H9 (cell line): ENCODE measurements around the gene KLF16. TPM values are rescaled to one million over a fixed set of nuclear protein-coding genes. Genes with fewer than 3 reads are reported as not detected.
A peak's percentile ranks its signal among the peaks of the same experiment; 100 is the strongest.

Source experiments
- DNase-seq: peaks from one replicate; pipeline ENCODE4 v3.0.0-alpha.2; 2017
- H2AFZ ChIP-seq: one replicate; pipeline ENCODE4 v1.6.1; 2013; ENCODE audit warnings: mild to moderate bottlenecking, low read length, control low read depth, moderate library complexity
- H2AK5ac ChIP-seq: 2 replicates; pipeline ENCODE4 v1.6.1; 2013; ENCODE audit warnings: low read length, control low read depth, mixed read lengths; ENCODE audit not compliant: insufficient read length
- H2BK120ac ChIP-seq: one replicate; pipeline ENCODE4 v1.6.1; 2013; ENCODE audit warnings: low read depth, mild to moderate bottlenecking, low read length, control low read depth, inconsistent platforms; ENCODE audit not compliant: poor library complexity, severe bottlenecking
- H2BK12ac ChIP-seq: 2 replicates; pipeline ENCODE4 v1.6.1; 2013; ENCODE audit warnings: low read length, control low read depth, mixed read lengths, low read depth; ENCODE audit not compliant: insufficient read length
- H2BK15ac ChIP-seq: 2 replicates; pipeline ENCODE4 v1.6.1; 2013; ENCODE audit warnings: low read depth, low read length, control low read depth
- H2BK20ac ChIP-seq: one replicate; pipeline ENCODE4 v1.6.1; 2013; ENCODE audit warnings: low read depth, mild to moderate bottlenecking, low read length, control low read depth, inconsistent platforms; ENCODE audit not compliant: poor library complexity, severe bottlenecking
- H2BK5ac ChIP-seq: 2 replicates; pipeline ENCODE4 v1.6.1; 2013; ENCODE audit warnings: low read length, control low read depth, mixed read lengths; ENCODE audit not compliant: insufficient read length
- H3K14ac ChIP-seq: 2 replicates; pipeline ENCODE4 v1.6.1; 2013; ENCODE audit warnings: low read length, control low read depth; ENCODE audit not compliant: insufficient read depth
- H3K18ac ChIP-seq: 2 replicates; pipeline ENCODE4 v1.6.1; 2013; ENCODE audit warnings: low read depth, mild to moderate bottlenecking, mixed read lengths, low read length, control low read depth; ENCODE audit not compliant: insufficient read length
- H3K23ac ChIP-seq: 2 replicates; pipeline ENCODE4 v1.6.1; 2013; ENCODE audit warnings: low read length, control low read depth, mixed read lengths, low read depth; ENCODE audit not compliant: insufficient read length
- H3K23me2 ChIP-seq: 2 replicates; pipeline ENCODE4 v1.6.1; 2013; ENCODE audit warnings: low read depth, mild to moderate bottlenecking, mixed read lengths, low read length, control low read depth; ENCODE audit not compliant: insufficient read length, poor library complexity, severe bottlenecking
- H3K27ac ChIP-seq: 2 replicates; pipeline ENCODE4 v1.5.1; 2013; ENCODE audit warnings: low read length, control low read depth, mixed read lengths, low read depth; ENCODE audit not compliant: insufficient read length
- H3K27me3 ChIP-seq: 2 replicates; pipeline ENCODE4 v1.6.1; 2013; ENCODE audit warnings: low read length, control low read depth, inconsistent platforms; ENCODE audit not compliant: insufficient read depth
- H3K4ac ChIP-seq: 2 replicates; pipeline ENCODE4 v1.6.1; 2013; ENCODE audit warnings: low read depth, mild to moderate bottlenecking, control low read depth, inconsistent platforms, low read length, moderate library complexity
- H3K4me1 ChIP-seq: 2 replicates; pipeline ENCODE4 v1.6.1; 2013; ENCODE audit warnings: low read length, control low read depth, inconsistent platforms; ENCODE audit not compliant: insufficient read depth
- H3K4me2 ChIP-seq: 2 replicates; pipeline ENCODE4 v1.6.1; 2013; ENCODE audit warnings: low read length, control low read depth, mixed read lengths; ENCODE audit not compliant: insufficient read length, insufficient read depth
- H3K56ac ChIP-seq: 2 replicates; pipeline ENCODE4 v1.6.1; 2013; ENCODE audit warnings: low read depth, mild to moderate bottlenecking, mixed read lengths, low read length, control low read depth; ENCODE audit not compliant: insufficient read length
- H3K79me1 ChIP-seq: 2 replicates; pipeline ENCODE4 v1.6.1; 2013; ENCODE audit warnings: low read depth, mild to moderate bottlenecking, moderate library complexity, low read length, control low read depth, inconsistent platforms; ENCODE audit not compliant: insufficient read depth, poor library complexity, severe bottlenecking
- H3K79me2 ChIP-seq: 2 replicates; pipeline ENCODE4 v1.6.1; 2013; ENCODE audit warnings: low read length, control low read depth, inconsistent platforms; ENCODE audit not compliant: insufficient read depth
- H3K9ac ChIP-seq: 2 replicates; pipeline ENCODE4 v1.6.1; 2013; ENCODE audit warnings: low read length, control low read depth, mixed read lengths; ENCODE audit not compliant: insufficient read length; ENCODE audit errors: extremely low read depth
- H3K9me3 ChIP-seq: one replicate; pipeline ENCODE4 v1.6.1; 2013; ENCODE audit warnings: low read depth, low read length, inconsistent platforms; ENCODE audit not compliant: control insufficient read depth
- H3T11ph ChIP-seq: one replicate; pipeline ENCODE4 v1.6.1; 2013; ENCODE audit warnings: mild to moderate bottlenecking, low read length, control low read depth, inconsistent platforms
- H4K20me1 ChIP-seq: one replicate; pipeline ENCODE4 v1.6.1; 2013; ENCODE audit not compliant: control insufficient read depth, insufficient read length, insufficient read depth
- H4K5ac ChIP-seq: 2 replicates; pipeline ENCODE4 v1.6.1; 2013; ENCODE audit warnings: low read depth, mild to moderate bottlenecking, mixed read lengths, low read length, control low read depth; ENCODE audit not compliant: insufficient read length
- H4K8ac ChIP-seq: replicated peaks from 2 replicates; pipeline ENCODE4 v1.6.1; 2013; ENCODE audit warnings: low read length, control low read depth, mixed read lengths, low read depth; ENCODE audit not compliant: insufficient read length
- H4K91ac ChIP-seq: 2 replicates; pipeline ENCODE4 v1.6.1; 2013; ENCODE audit warnings: low read depth, mild to moderate bottlenecking, moderate library complexity, mixed read lengths, low read length, control low read depth; ENCODE audit not compliant: insufficient read length
- H3K27ac Mint-ChIP-seq, 3 experiments: 2 replicates in 2 of 3; 3 replicates in 1 of 3; pipeline ENCODE4 v1.8.0; 2020 to 2021; ENCODE audit warnings: mixed read lengths in 3 of 3, mild to moderate bottlenecking in 1 of 3, moderate library complexity in 1 of 3
- H3K27me3 Mint-ChIP-seq: 2 replicates; pipeline ENCODE4 v1.8.0; 2021; ENCODE audit warnings: low read depth, mild to moderate bottlenecking, moderate library complexity, mixed read lengths
- H3K36me3 Mint-ChIP-seq, 3 experiments: 2 replicates in 2 of 3; 3 replicates in 1 of 3; pipeline ENCODE4 v1.8.0; 2020 to 2021; ENCODE audit warnings: low read depth in 3 of 3, mixed read lengths in 3 of 3; ENCODE audit not compliant: insufficient read depth in 1 of 3
- H3K4me1 Mint-ChIP-seq, 2 experiments: 2 replicates each; pipeline ENCODE4 v1.8.0; 2020; ENCODE audit warnings: mixed read lengths in 2 of 2
- H3K4me3 Mint-ChIP-seq, 2 experiments: 2 replicates in 1 of 2; 3 replicates in 1 of 2; pipeline ENCODE4 v1.8.0; 2020 to 2021; ENCODE audit warnings: mild to moderate bottlenecking in 2 of 2, mixed read lengths in 2 of 2, moderate library complexity in 1 of 2
- H3K9me3 Mint-ChIP-seq, 2 experiments: 2 replicates in 1 of 2; 3 replicates in 1 of 2; pipeline ENCODE4 v1.8.0; 2020; ENCODE audit warnings: mild to moderate bottlenecking in 2 of 2, mixed read lengths in 2 of 2, moderate library complexity in 1 of 2
- WGBS: extraction: QIAGEN DNeasy Blood & Tissue Kit; methylation state at CpG from one replicate; pipeline ENCODE4 v1.1.7; 2013; ENCODE audit warnings: missing lambda C conversion rate, low lambda C conversion rate, mixed read lengths; ENCODE audit not compliant: insufficient read length; ENCODE audit errors: extremely low coverage; 5-methylcytosine and 5-hydroxymethylcytosine counted together
- total RNA-seq: library from RNA; stranded (reverse); gene quantifications from 2 replicates; pipeline ENCODE4 v1.2.1, GENCODE V29; 2021
- TF ChIP-seq, protein P1 (sequence below): fragments of 200-600 bp; sonication (generic); conservative IDR thresholded peaks from 3 replicates; pipeline ENCODE4 v1.8.0; 2021; ENCODE audit warnings: antibody characterized with exemption, mild to moderate bottlenecking

Gene KLF16
- total RNA-seq, 1 experiment from 2014 or later = 66.8 TPM

DNA sequence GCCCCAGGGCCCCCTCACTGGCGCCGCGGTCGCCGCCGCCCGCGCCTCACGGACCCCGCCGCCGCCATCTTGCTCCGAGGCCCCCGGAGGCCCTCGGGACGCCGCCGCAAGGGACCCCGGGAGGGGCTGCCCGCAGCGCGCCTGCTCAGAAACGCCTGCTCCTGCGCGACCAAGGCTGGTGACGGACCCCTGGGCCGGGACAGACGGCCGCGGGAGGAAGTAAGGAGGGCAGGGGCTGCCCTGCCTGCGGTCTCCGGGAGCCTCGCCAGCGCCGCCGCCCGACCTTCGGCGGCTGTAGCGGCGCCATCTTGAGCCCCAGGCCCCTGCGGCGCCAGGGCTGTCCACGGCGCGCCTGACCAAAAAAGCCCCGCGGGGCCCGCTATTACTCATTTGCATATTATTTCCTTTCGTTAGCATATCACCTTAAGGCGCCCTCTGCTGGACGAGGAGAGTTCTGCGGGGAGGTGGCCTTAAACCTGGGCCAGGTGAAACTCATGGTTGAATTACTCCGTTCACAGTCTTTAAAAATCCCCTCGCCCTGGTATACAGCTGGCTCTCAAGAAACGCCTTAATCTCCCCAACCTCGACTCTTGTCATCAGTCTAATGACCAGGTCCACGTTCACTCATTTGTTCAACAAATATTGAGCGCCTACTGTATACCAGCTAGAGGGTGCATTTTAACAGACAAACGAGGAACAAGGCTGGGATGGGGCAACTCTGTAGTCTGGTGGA, 14.8 kb downstream of the KLF16 start, which contains the start of gene REXO1:
Gene REXO1, minus strand, starts transcription at position 85 of the 733 bp plus-strand sequence. CDS start 125 bp downstream, outside the sequence.
- peak within 1 kb of the TSS; percentile 94 for H3T11ph ChIP-seq
- no CpG with 5 or more reads among the region's 60 CpGs for WGBS
- peaks cover 23% of the 10 kb centered on the region; the same call in 1 of the 2 replicates for H3K79me2 ChIP-seq
- Mint-ChIP-seq H3K36me3 (peaks cover 0 to 10% (median 6%) of the 10 kb centered on the region in 3 experiments; a peak in 5 of 7 replicates), H3K4me3 (peak within 1 kb of the TSS; percentile 87 to 97), H3K27me3 (no peaks in the 10 kb centered on the region), H3K4me1 (peaks cover 15 to 37% of the 10 kb centered on the region in 2 experiments), H3K27ac (peak within 1 kb of the TSS; percentile 95 to 99 (median 98)), H3K9me3 (no peaks in the 10 kb centered on the region)
- H4K5ac ChIP-seq = peak within 1 kb of the TSS; percentile 94
- H2BK12ac ChIP-seq = no peak within 1 kb of the TSS
- no peak within 1 kb of the TSS for H3K23ac ChIP-seq
- H3K4me1 ChIP-seq = no peaks in the 10 kb centered on the region
- H3K27me3 ChIP-seq = no peaks in the 10 kb centered on the region
- no peak within 1 kb of the TSS for H2AK5ac ChIP-seq
- H2BK120ac ChIP-seq = no peak within 1 kb of the TSS
- peak within 1 kb of the TSS; percentile 100; the same call in 1 of the 2 replicates for H2BK15ac ChIP-seq
- no peak within 1 kb of the TSS for H2BK20ac ChIP-seq
- peaks cover 10% of the 10 kb centered on the region for H3K79me1 ChIP-seq
- H3K9me3 ChIP-seq = no peaks in the 10 kb centered on the region
- no peak within 1 kb of the TSS; the same call in 1 of the 2 replicates for H3K4ac ChIP-seq
- no peak within 1 kb of the TSS for H4K91ac ChIP-seq
- peak within 1 kb of the TSS; percentile 97 for H3K9ac ChIP-seq
- peak within 1 kb of the TSS; percentile 100 for H3K18ac ChIP-seq
- H3K4me2 ChIP-seq = peak within 1 kb of the TSS; percentile 97
- peak within 1 kb of the TSS; percentile 76 for H3K27ac ChIP-seq
- peak within 1 kb of the TSS; percentile 100 for H3K14ac ChIP-seq
- peaks cover 7% of the 10 kb centered on the region for H3K23me2 ChIP-seq
- peaks cover 5% of the 10 kb centered on the region for H4K20me1 ChIP-seq
- H4K8ac ChIP-seq = no peak within 1 kb of the TSS
- peak; percentile 94 for DNase-seq
- H3K56ac ChIP-seq = no peak within 1 kb of the TSS
- H2BK5ac ChIP-seq = peak within 1 kb of the TSS; percentile 90
- no peak within 1 kb of the TSS for H2AFZ ChIP-seq
- TF ChIP-seq, protein P1, sequence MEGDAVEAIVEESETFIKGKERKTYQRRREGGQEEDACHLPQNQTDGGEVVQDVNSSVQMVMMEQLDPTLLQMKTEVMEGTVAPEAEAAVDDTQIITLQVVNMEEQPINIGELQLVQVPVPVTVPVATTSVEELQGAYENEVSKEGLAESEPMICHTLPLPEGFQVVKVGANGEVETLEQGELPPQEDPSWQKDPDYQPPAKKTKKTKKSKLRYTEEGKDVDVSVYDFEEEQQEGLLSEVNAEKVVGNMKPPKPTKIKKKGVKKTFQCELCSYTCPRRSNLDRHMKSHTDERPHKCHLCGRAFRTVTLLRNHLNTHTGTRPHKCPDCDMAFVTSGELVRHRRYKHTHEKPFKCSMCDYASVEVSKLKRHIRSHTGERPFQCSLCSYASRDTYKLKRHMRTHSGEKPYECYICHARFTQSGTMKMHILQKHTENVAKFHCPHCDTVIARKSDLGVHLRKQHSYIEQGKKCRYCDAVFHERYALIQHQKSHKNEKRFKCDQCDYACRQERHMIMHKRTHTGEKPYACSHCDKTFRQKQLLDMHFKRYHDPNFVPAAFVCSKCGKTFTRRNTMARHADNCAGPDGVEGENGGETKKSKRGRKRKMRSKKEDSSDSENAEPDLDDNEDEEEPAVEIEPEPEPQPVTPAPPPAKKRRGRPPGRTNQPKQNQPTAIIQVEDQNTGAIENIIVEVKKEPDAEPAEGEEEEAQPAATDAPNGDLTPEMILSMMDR = peak; percentile 94
